ENCODE results near the gene DNAJC10. TPM values are rescaled to one million over a fixed set of nuclear protein-coding genes. Genes with fewer than 3 reads are reported as not detected.

DNAJC10 gene
- total and polyA plus RNA-seq, 2 donors (not counting 3 experiments of a cell fraction or from before 2014, with no cell fraction given) = 45.1 to 201 TPM

DNA sequence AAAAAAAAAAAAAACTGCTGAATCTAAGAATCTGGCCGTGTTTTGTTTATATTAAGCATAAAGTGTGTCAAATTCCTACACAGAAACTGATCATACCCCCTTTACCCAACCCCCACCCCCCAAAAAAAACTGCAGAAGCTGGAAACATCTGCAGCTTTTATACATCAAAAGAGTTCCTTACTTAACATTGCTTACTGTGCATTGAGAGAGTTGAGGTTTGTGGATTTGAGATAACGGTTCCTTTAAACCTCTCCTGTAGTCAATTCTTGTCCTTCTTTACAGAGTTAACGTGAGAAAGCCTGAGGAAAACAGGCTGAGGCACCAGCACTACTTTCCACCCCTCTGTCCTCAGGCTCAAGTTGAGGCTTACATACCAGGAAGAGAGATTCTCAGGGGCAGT lies 115.9 kb downstream of the DNAJC10 start:
- no peaks in the 10 kb centered on the region for H3K79me2 ChIP-seq (ENCODE audit: control insufficient read depth, insufficient read depth, low read length)
- ChIA-PET POLR2A (no interaction called here), CTCF (no interaction called here)
- BruUV-seq (replicated peaks) = no TSS peak
- H3K9ac ChIP-seq (replicated peaks; ENCODE audit: extremely low read depth, insufficient read depth, low read length) = no peak overlapping the region
- intact Hi-C loops (cut with micrococcal nuclease) (no loop called here), dilution Hi-C loops (cut with MboI; ENCODE audit: extremely low pct_ligation_motif_present, low sequenced_read_pairs) (no loop called here)
- H3K27me3 ChIP-seq (ENCODE audit: control insufficient read depth in 2 of 2, insufficient read depth in 2 of 2, low read length in 2 of 2) = peaks cover 9 to 14% of the 10 kb centered on the region in 2 experiments
- H4K20me1 ChIP-seq (replicated peaks; ENCODE audit: control insufficient read depth, extremely low read depth, insufficient read depth, low read length) = no peaks in the 10 kb centered on the region
- no peak overlapping the region for H2AFZ ChIP-seq (ENCODE audit: low read depth, low read length)
- H3K4me2 ChIP-seq (ENCODE audit: insufficient read depth, low read length) = no peak overlapping the region
- H3K9me1 ChIP-seq (replicated peaks; ENCODE audit: control insufficient read depth, extremely low read depth, insufficient read depth, low read length) = no peaks in the 10 kb centered on the region
- H3K4me3 ChIP-seq (replicated peaks in 1 of 3; ENCODE audit: insufficient read depth in 1 of 3, low read depth in 1 of 3, low read length in 3 of 3) = no peak overlapping the region
- H3K9me3 ChIP-seq (replicated peaks; ENCODE audit: control insufficient read depth, insufficient read depth, low read length) = no peaks in the 10 kb centered on the region
- H3K4me1 ChIP-seq (ENCODE audit: control insufficient read depth, extremely low read depth, insufficient read depth, low read length) = no peaks in the 10 kb centered on the region
- H3K36me3 ChIP-seq (ENCODE audit: control insufficient read depth in 2 of 2, extremely low read depth in 1 of 2, insufficient read depth in 2 of 2, low read length in 2 of 2) = no peaks in the 10 kb centered on the region
- FAIRE-seq = no peak
- no peak for DNase-seq (ENCODE audit: low read depth, low spot score)
- H3K27ac ChIP-seq (ENCODE audit: insufficient read depth, low read depth, low read length) = no peak overlapping the region
- TF ChIP-seq FOS (IDR thresholded peaks at IDR 0.05; ENCODE audit: borderline replicate concordance, insufficient read depth, low read length) = no peak
- no peak for TF ChIP-seq GATA2 (IDR thresholded peaks at IDR 0.05; ENCODE audit: insufficient read depth, insufficient read length, low read depth, low read length)
- TF ChIP-seq JUN (IDR thresholded peaks at IDR 0.05; ENCODE audit: borderline replicate concordance, insufficient read depth, insufficient read length, low read depth) = no peak
- TF ChIP-seq, protein P1, sequence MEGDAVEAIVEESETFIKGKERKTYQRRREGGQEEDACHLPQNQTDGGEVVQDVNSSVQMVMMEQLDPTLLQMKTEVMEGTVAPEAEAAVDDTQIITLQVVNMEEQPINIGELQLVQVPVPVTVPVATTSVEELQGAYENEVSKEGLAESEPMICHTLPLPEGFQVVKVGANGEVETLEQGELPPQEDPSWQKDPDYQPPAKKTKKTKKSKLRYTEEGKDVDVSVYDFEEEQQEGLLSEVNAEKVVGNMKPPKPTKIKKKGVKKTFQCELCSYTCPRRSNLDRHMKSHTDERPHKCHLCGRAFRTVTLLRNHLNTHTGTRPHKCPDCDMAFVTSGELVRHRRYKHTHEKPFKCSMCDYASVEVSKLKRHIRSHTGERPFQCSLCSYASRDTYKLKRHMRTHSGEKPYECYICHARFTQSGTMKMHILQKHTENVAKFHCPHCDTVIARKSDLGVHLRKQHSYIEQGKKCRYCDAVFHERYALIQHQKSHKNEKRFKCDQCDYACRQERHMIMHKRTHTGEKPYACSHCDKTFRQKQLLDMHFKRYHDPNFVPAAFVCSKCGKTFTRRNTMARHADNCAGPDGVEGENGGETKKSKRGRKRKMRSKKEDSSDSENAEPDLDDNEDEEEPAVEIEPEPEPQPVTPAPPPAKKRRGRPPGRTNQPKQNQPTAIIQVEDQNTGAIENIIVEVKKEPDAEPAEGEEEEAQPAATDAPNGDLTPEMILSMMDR (IDR thresholded peaks at IDR 0.05; ENCODE audit: extremely low read depth in 1 of 2, insufficient read depth in 1 of 2, low read depth in 1 of 2, low read length in 2 of 2) = no peak
- no peak for TF ChIP-seq MYC (IDR thresholded peaks at IDR 0.05; ENCODE audit: low read depth, low read length)
- TF ChIP-seq POLR2AphosphoS5 (IDR thresholded peaks at IDR 0.05; ENCODE audit: insufficient read depth, low read depth, low read length) = no peak
- no peak for TF ChIP-seq POLR2A (IDR thresholded peaks at IDR 0.05; ENCODE audit: low read depth, low read length)
- TF ChIP-seq, protein P2, sequence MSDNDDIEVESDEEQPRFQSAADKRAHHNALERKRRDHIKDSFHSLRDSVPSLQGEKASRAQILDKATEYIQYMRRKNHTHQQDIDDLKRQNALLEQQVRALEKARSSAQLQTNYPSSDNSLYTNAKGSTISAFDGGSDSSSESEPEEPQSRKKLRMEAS (IDR thresholded peaks at IDR 0.05; ENCODE audit: insufficient read depth, insufficient read length) = no peak
- no peak for TF ChIP-seq EZH2 (IDR thresholded peaks at IDR 0.05; ENCODE audit: borderline replicate concordance, low read depth, low read length, severe bottlenecking)
